WTC11 (cell line): ENCODE measurements around the gene MCAT.

Experiments
- TCF7 ChIP-seq: sonication (generic); formaldehyde crosslinking; IDR thresholded peaks from 2 replicates; pipeline ENCODE4 v1.8.0; 2022; ENCODE audit warnings: mild to moderate bottlenecking, low read depth, missing genetic modification reagents, moderate library complexity
- ZNF423 ChIP-seq: fragments of 250-450 bp; sonication (Bioruptor Pico); IDR thresholded peaks from 2 replicates; pipeline ENCODE4 v2.1.2; 2022; ENCODE audit warnings: mild to moderate bottlenecking, moderate library complexity
- TF ChIP-seq, protein P1 (sequence below): fragments of 200-600 bp; IDR thresholded peaks from 2 replicates; pipeline ENCODE4 v1.8.0; 2022; ENCODE audit warnings: antibody characterized with exemption
- TF ChIP-seq, protein P2 (sequence below): fragments of 250-450 bp; sonication (Bioruptor Pico); IDR thresholded peaks from 2 replicates; pipeline ENCODE4 v1.9.0; 2021; ENCODE audit warnings: mild to moderate bottlenecking, borderline replicate concordance

DNA sequence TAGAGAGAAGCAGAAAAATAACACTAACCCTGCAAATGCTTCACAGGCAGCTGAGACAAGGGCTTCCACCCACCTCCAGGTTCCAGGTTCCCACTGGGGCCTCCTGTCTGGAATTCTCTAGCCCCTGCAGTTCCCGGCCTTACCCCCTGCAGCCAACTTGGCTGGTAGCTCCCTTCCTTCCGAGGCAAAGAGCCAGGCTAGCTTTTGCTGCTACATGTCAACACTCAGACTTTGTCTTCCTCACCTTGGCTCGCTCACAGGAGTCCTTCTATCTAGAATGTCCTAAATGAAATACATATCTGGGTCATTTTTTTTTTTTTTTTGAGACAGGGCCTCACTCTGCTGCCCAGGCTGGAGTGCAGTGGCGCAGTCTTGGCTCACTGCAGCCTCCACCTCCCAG lies 44.1 kb downstream of the MCAT start:
- TF ChIP-seq, protein P1, sequence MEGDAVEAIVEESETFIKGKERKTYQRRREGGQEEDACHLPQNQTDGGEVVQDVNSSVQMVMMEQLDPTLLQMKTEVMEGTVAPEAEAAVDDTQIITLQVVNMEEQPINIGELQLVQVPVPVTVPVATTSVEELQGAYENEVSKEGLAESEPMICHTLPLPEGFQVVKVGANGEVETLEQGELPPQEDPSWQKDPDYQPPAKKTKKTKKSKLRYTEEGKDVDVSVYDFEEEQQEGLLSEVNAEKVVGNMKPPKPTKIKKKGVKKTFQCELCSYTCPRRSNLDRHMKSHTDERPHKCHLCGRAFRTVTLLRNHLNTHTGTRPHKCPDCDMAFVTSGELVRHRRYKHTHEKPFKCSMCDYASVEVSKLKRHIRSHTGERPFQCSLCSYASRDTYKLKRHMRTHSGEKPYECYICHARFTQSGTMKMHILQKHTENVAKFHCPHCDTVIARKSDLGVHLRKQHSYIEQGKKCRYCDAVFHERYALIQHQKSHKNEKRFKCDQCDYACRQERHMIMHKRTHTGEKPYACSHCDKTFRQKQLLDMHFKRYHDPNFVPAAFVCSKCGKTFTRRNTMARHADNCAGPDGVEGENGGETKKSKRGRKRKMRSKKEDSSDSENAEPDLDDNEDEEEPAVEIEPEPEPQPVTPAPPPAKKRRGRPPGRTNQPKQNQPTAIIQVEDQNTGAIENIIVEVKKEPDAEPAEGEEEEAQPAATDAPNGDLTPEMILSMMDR, result no peak
- TF ChIP-seq ZNF423 (CRISPR knock-in tag) (no peak), TCF7 (no peak)
- TF ChIP-seq, protein P2, sequence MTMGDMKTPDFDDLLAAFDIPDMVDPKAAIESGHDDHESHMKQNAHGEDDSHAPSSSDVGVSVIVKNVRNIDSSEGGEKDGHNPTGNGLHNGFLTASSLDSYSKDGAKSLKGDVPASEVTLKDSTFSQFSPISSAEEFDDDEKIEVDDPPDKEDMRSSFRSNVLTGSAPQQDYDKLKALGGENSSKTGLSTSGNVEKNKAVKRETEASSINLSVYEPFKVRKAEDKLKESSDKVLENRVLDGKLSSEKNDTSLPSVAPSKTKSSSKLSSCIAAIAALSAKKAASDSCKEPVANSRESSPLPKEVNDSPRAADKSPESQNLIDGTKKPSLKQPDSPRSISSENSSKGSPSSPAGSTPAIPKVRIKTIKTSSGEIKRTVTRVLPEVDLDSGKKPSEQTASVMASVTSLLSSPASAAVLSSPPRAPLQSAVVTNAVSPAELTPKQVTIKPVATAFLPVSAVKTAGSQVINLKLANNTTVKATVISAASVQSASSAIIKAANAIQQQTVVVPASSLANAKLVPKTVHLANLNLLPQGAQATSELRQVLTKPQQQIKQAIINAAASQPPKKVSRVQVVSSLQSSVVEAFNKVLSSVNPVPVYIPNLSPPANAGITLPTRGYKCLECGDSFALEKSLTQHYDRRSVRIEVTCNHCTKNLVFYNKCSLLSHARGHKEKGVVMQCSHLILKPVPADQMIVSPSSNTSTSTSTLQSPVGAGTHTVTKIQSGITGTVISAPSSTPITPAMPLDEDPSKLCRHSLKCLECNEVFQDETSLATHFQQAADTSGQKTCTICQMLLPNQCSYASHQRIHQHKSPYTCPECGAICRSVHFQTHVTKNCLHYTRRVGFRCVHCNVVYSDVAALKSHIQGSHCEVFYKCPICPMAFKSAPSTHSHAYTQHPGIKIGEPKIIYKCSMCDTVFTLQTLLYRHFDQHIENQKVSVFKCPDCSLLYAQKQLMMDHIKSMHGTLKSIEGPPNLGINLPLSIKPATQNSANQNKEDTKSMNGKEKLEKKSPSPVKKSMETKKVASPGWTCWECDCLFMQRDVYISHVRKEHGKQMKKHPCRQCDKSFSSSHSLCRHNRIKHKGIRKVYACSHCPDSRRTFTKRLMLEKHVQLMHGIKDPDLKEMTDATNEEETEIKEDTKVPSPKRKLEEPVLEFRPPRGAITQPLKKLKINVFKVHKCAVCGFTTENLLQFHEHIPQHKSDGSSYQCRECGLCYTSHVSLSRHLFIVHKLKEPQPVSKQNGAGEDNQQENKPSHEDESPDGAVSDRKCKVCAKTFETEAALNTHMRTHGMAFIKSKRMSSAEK (CRISPR knock-in tag), result no peak
